Uterus (tissue), 2 donors: Measurements from ENCODE around the gene NHP2.

ENCODE experiments used
- POLR2A ChIP-seq, 2 donors: fragments of 450-650 bp; IDR thresholded peaks; one replicate each; pipeline ENCODE4 v1.6.1; 2016; ENCODE audit warnings: antibody characterized with exemption in 2 of 2, mild to moderate bottlenecking in 1 of 2, moderate library complexity in 1 of 2
- TF ChIP-seq, protein P1 (sequence below), 4 experiments: fragments of 200-600 bp in 2 of 4; fragments of 450-650 bp in 2 of 4; sonication (generic) in 2 of 4; IDR thresholded peaks; one replicate each; pipeline ENCODE4 v1.5.1; 2016 to 2019; ENCODE audit warnings: antibody characterized with exemption in 4 of 4, mild to moderate bottlenecking in 2 of 4, moderate library complexity in 1 of 4

DNA sequence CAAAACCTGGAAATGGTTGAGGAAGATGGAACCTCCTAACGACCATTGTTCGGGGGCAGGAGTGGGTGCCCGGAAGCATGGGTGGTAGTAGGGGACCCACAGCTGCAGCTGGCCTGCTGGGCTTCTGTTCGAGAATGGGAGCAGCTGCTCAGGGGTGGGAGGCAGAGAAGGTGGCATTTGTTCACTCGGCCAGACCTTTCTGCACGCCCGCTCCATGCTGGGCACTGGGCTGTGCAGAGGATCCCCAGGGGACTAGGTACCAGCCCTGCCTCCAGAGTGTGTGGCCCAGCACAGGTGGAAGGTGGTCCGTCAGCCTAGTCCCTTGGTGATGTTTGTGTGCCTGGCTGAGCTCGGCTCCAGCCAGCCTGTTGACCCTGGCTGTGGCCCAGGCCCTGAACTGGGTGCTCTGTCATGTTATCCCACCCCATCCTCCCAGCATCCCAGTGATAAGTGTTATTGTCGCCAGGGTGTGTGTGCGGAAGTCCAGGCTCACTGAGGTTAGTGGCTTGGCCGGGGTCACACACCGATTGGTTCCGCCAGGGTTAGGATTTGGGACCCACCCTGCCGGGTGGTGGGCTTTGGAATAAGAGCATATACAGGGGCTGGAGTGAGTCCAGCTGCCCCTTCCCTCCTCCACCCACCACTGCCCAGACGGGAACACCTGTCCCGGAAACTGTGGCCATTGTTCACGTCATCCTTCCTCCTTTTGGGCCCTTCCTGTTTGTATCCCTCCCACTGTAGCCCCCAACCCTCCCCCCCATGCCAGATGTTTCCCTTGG is 35.6 kb downstream of the NHP2 start:
- TF ChIP-seq, protein P1, sequence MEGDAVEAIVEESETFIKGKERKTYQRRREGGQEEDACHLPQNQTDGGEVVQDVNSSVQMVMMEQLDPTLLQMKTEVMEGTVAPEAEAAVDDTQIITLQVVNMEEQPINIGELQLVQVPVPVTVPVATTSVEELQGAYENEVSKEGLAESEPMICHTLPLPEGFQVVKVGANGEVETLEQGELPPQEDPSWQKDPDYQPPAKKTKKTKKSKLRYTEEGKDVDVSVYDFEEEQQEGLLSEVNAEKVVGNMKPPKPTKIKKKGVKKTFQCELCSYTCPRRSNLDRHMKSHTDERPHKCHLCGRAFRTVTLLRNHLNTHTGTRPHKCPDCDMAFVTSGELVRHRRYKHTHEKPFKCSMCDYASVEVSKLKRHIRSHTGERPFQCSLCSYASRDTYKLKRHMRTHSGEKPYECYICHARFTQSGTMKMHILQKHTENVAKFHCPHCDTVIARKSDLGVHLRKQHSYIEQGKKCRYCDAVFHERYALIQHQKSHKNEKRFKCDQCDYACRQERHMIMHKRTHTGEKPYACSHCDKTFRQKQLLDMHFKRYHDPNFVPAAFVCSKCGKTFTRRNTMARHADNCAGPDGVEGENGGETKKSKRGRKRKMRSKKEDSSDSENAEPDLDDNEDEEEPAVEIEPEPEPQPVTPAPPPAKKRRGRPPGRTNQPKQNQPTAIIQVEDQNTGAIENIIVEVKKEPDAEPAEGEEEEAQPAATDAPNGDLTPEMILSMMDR (IDR thresholded peaks at IDR 0.05) = no peak
- TF ChIP-seq POLR2A (IDR thresholded peaks at IDR 0.05) = no peak
